ENCODE results near the gene DAB2.

Gene DAB2

GRCh38 chr5:39412721-39413394 lies 11.9 kb downstream of the DAB2 start:
- Histone ChIP-seq H3K4me3 (ENCODE audit: insufficient read depth, low read length, poor library complexity, severe bottlenecking) (no peak overlapping the region), H3K9me3 (ENCODE audit: insufficient read depth, low read length) (no peaks in the 10 kb centered on the region), H3K79me2 (ENCODE audit: insufficient read depth, low read length) (no peaks in the 10 kb centered on the region), H3K9me2 (replicated peaks; ENCODE audit: insufficient read depth, low read length) (no peaks in the 10 kb centered on the region), H2AFZ (ENCODE audit: low read depth, low read length, severe bottlenecking) (no peak overlapping the region), H3F3A (ENCODE audit: insufficient read depth) (no peaks in the 10 kb centered on the region), H3K9ac (ENCODE audit: low read length) (no peak overlapping the region), H3K27me3 (ENCODE audit: low read length) (no peaks in the 10 kb centered on the region), H3K36me3 (ENCODE audit: low read length) (no peaks in the 10 kb centered on the region), H4K20me1 (ENCODE audit: low read depth, low read length) (no peaks in the 10 kb centered on the region), H3K4me2 (ENCODE audit: low read depth, low read length, poor library complexity, severe bottlenecking) (no peak overlapping the region), H3K27ac (ENCODE audit: low read depth, low read length) (no peak overlapping the region)
- TF ChIP-seq EZH2phosphoT487 (conservative IDR thresholded peaks at IDR 0.05; ENCODE audit: low read length): no peak
- TF ChIP-seq, protein P1, sequence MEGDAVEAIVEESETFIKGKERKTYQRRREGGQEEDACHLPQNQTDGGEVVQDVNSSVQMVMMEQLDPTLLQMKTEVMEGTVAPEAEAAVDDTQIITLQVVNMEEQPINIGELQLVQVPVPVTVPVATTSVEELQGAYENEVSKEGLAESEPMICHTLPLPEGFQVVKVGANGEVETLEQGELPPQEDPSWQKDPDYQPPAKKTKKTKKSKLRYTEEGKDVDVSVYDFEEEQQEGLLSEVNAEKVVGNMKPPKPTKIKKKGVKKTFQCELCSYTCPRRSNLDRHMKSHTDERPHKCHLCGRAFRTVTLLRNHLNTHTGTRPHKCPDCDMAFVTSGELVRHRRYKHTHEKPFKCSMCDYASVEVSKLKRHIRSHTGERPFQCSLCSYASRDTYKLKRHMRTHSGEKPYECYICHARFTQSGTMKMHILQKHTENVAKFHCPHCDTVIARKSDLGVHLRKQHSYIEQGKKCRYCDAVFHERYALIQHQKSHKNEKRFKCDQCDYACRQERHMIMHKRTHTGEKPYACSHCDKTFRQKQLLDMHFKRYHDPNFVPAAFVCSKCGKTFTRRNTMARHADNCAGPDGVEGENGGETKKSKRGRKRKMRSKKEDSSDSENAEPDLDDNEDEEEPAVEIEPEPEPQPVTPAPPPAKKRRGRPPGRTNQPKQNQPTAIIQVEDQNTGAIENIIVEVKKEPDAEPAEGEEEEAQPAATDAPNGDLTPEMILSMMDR (IDR thresholded peaks at IDR 0.05; ENCODE audit: insufficient read depth, low read length, poor library complexity, severe bottlenecking): no peak

GRCh38 chr5:39411985-39412384 lies 12.8 kb downstream of the DAB2 start:
- Histone ChIP-seq H3F3A (ENCODE audit: insufficient read depth) (no peaks in the 10 kb centered on the region), H3K4me3 (ENCODE audit: insufficient read depth, low read length, poor library complexity, severe bottlenecking) (no peak overlapping the region), H3K9me2 (replicated peaks; ENCODE audit: insufficient read depth, low read length) (no peaks in the 10 kb centered on the region), H3K4me2 (ENCODE audit: low read depth, low read length, poor library complexity, severe bottlenecking) (no peak overlapping the region), H4K20me1 (ENCODE audit: low read depth, low read length) (no peaks in the 10 kb centered on the region), H3K27ac (ENCODE audit: low read depth, low read length) (no peak overlapping the region), H3K27me3 (ENCODE audit: low read length) (no peaks in the 10 kb centered on the region), H3K9me3 (ENCODE audit: insufficient read depth, low read length) (no peaks in the 10 kb centered on the region), H3K9ac (ENCODE audit: low read length) (no peak overlapping the region), H3K79me2 (ENCODE audit: insufficient read depth, low read length) (no peaks in the 10 kb centered on the region), H3K36me3 (ENCODE audit: low read length) (no peaks in the 10 kb centered on the region), H2AFZ (ENCODE audit: low read depth, low read length, severe bottlenecking) (no peak overlapping the region)
- TF ChIP-seq EZH2phosphoT487 (conservative IDR thresholded peaks at IDR 0.05; ENCODE audit: low read length): no peak
- TF ChIP-seq, protein P1 (IDR thresholded peaks at IDR 0.05; ENCODE audit: insufficient read depth, low read length, poor library complexity, severe bottlenecking): no peak

DNA sequence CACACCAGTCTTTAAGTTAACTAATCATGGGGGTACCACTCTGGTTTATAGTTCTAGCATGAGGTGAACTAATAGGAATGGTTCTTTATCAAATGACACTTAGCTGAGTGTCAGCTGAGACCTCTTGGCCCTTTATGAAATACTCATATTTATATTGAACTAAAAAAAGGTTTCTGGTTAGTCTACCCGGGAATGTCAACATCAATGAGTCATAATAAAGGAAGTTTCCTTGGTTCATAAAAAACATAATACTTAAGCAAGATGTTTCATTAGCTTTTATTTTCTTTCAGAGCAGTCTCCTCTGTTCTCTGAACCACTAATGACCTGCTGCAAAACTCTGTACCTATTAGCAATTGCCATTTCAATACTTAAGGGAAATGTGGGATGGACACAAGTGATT lies 13.7 kb downstream of the DAB2 start:
- Histone ChIP-seq H3K36me3 (ENCODE audit: low read length) (no peaks in the 10 kb centered on the region), H3K9me2 (replicated peaks; ENCODE audit: insufficient read depth, low read length) (no peaks in the 10 kb centered on the region), H3K9ac (ENCODE audit: low read length) (no peak overlapping the region), H4K20me1 (ENCODE audit: low read depth, low read length) (no peaks in the 10 kb centered on the region), H3F3A (ENCODE audit: insufficient read depth) (no peaks in the 10 kb centered on the region), H3K27me3 (ENCODE audit: low read length) (no peaks in the 10 kb centered on the region), H2AFZ (ENCODE audit: low read depth, low read length, severe bottlenecking) (no peak overlapping the region), H3K27ac (ENCODE audit: low read depth, low read length) (no peak overlapping the region), H3K79me2 (ENCODE audit: insufficient read depth, low read length) (no peaks in the 10 kb centered on the region), H3K9me3 (ENCODE audit: insufficient read depth, low read length) (no peaks in the 10 kb centered on the region), H3K4me3 (ENCODE audit: insufficient read depth, low read length, poor library complexity, severe bottlenecking) (no peak overlapping the region), H3K4me2 (ENCODE audit: low read depth, low read length, poor library complexity, severe bottlenecking) (no peak overlapping the region)
- no peak for TF ChIP-seq EZH2phosphoT487 (conservative IDR thresholded peaks at IDR 0.05; ENCODE audit: low read length)
- TF ChIP-seq, protein P1 (IDR thresholded peaks at IDR 0.05; ENCODE audit: insufficient read depth, low read length, poor library complexity, severe bottlenecking): no peak

All from SU-DHL-6 (cell line).